HEK293T (cell line): ENCODE results near the gene SIX3.
A peak's percentile ranks its signal among the peaks of the same experiment; 100 is the strongest.

Source experiments
- CTCF ChIA-PET: fragments of 350-600 bp; formaldehyde crosslinking; extraction: SDS; loops from one replicate; lab custom pipeline; 2021; ENCODE audit warnings: antibody characterized with exemption, inconsistent platforms; lab: Yijun Ruan, JAX
- POLR2A ChIA-PET: fragments of 350-600 bp; formaldehyde crosslinking; extraction: SDS; loops from one replicate; lab custom pipeline; 2020; ENCODE audit warnings: antibody characterized with exemption, inconsistent platforms; lab: Yijun Ruan, JAX
- DNase-seq: peaks from one replicate; pipeline ENCODE4 v3.0.0; 2012; ENCODE audit warnings: mixed read lengths; ENCODE audit errors: extremely low spot score
- ARNT ChIP-seq: fragments of 450-650 bp; IDR thresholded peaks from 2 replicates; pipeline ENCODE4 v1.6.1; 2017; ENCODE audit warnings: mild to moderate bottlenecking
- BHLHE40 ChIP-seq: fragments of 450-650 bp; IDR thresholded peaks from 2 replicates; pipeline ENCODE4 v1.6.1; 2016; ENCODE audit warnings: mild to moderate bottlenecking, moderate library complexity, borderline replicate concordance
- CTBP1 ChIP-seq: fragments of 450-650 bp; IDR thresholded peaks from 2 replicates; pipeline ENCODE4 v1.6.1; 2016; ENCODE audit warnings: borderline replicate concordance
- ELF4 ChIP-seq: fragments of 450-650 bp; IDR thresholded peaks from 2 replicates; pipeline ENCODE4 v1.6.1; 2017; ENCODE audit warnings: antibody characterized with exemption
- FOXA1 ChIP-seq: fragments of 450-650 bp; IDR thresholded peaks from 2 replicates; pipeline ENCODE4 v1.6.1; 2016; ENCODE audit warnings: mild to moderate bottlenecking
- FOXK2 ChIP-seq: fragments of 450-650 bp; IDR thresholded peaks from 2 replicates; pipeline ENCODE4 v1.6.1; 2016; ENCODE audit warnings: mild to moderate bottlenecking
- FOXM1 ChIP-seq: fragments of 450-650 bp; IDR thresholded peaks from 2 replicates; pipeline ENCODE4 v1.6.1; 2017; ENCODE audit warnings: mild to moderate bottlenecking, borderline replicate concordance
- HDGF ChIP-seq: fragments of 450-650 bp; IDR thresholded peaks from 2 replicates; pipeline ENCODE4 v1.6.1; 2017; ENCODE audit warnings: antibody characterized with exemption, borderline replicate concordance
- L3MBTL2 ChIP-seq: fragments of 450-650 bp; conservative IDR thresholded peaks from 2 replicates; pipeline ENCODE4 v1.6.1; 2016; ENCODE audit warnings: mild to moderate bottlenecking
- LEF1 ChIP-seq: fragments of 450-650 bp; IDR thresholded peaks from 2 replicates; pipeline ENCODE4 v1.6.1; 2017; ENCODE audit warnings: mild to moderate bottlenecking, borderline replicate concordance
- NFRKB ChIP-seq: fragments of 450-650 bp; IDR thresholded peaks from 2 replicates; pipeline ENCODE4 v1.6.1; 2016; ENCODE audit warnings: mild to moderate bottlenecking, moderate library complexity
- SP1 ChIP-seq: fragments of 450-650 bp; IDR thresholded peaks from 2 replicates; pipeline ENCODE4 v1.6.1; 2017
- SUZ12 ChIP-seq: fragments of 450-650 bp; IDR thresholded peaks from 2 replicates; pipeline ENCODE4 v1.6.1; 2016; ENCODE audit warnings: mild to moderate bottlenecking
- TARDBP ChIP-seq: fragments of 450-650 bp; IDR thresholded peaks from 2 replicates; pipeline ENCODE4 v1.6.1; 2016
- ZNF384 ChIP-seq: fragments of 450-650 bp; IDR thresholded peaks from 2 replicates; pipeline ENCODE4 v1.6.1; 2016
- TF ChIP-seq, protein P1 (sequence below): fragments of 450-650 bp; IDR thresholded peaks from 2 replicates; pipeline ENCODE4 v1.6.1; 2016

Gene SIX3

DNA sequence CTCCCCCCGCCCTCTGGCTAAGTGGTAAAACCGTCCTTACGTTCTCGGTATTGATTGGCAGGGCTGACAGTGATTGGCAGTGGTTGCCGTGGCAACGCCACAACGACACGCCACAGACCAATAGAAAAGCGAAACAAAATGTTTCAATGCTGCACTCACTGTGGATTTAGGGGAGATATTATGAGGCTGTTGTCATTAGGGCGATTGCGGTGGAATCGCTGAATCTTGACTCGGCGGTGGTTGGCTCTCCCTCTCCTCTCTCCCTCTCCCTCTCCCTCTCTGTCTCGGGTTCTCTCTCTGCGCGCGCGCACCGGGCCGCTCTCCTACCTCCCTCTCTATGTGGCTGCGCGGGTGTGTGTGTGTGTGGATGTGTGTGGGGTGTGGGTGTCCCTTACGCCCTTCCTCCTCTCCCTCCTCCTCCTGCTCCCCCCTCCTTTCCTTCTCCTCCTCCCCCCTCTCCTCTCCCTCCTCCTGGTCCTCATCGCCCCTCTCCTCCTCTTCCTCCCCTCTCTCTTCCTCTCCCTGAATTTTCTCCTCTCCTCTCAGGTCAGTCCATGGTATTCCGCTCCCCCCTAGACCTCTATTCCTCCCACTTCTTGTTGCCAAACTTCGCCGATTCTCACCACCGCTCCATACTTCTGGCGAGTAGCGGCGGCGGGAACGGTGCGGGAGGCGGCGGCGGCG lies at the start of gene SIX3:
Gene SIX3 (plus strand): TSS at position 152 of the 684 bp plus-strand sequence. CDS start 403 bp downstream, at position 555.
- ChIA-PET POLR2A (no interaction called here), CTCF (no interaction called here)
- no peak for DNase-seq
- TF ChIP-seq CTBP1: no peak
- no peak for TF ChIP-seq L3MBTL2
- no peak for TF ChIP-seq LEF1
- TF ChIP-seq, protein P1, sequence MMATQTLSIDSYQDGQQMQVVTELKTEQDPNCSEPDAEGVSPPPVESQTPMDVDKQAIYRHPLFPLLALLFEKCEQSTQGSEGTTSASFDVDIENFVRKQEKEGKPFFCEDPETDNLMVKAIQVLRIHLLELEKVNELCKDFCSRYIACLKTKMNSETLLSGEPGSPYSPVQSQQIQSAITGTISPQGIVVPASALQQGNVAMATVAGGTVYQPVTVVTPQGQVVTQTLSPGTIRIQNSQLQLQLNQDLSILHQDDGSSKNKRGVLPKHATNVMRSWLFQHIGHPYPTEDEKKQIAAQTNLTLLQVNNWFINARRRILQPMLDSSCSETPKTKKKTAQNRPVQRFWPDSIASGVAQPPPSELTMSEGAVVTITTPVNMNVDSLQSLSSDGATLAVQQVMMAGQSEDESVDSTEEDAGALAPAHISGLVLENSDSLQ: peak; percentile 78

DNA sequence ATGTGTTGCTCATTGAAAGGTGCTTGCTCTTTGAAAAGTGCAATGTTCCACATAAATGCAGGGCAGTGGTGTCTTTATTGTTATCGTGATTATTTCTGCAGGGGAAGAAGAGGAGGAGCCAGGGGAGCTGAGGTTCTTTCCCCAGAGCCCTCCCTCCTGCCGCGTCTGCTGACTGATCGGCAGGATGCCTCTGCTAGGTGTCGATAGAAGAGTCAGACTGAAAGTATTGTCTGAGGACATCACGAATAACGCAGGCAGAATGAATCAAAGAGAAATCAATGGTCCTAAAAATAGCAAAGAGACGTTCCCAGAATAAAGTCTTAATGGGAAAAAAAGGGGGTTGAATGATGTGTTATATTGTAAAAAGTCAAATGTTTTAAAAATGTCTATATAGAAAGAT lies 47.4 kb upstream of the SIX3 start:
- POLR2A ChIA-PET: no interaction called here
- CTCF ChIA-PET: no interaction called here
- no peak for TF ChIP-seq SP1
- TF ChIP-seq ZNF384: no peak
- TF ChIP-seq SUZ12: no peak
- TF ChIP-seq LEF1: no peak
- DNase-seq: no peak

DNA sequence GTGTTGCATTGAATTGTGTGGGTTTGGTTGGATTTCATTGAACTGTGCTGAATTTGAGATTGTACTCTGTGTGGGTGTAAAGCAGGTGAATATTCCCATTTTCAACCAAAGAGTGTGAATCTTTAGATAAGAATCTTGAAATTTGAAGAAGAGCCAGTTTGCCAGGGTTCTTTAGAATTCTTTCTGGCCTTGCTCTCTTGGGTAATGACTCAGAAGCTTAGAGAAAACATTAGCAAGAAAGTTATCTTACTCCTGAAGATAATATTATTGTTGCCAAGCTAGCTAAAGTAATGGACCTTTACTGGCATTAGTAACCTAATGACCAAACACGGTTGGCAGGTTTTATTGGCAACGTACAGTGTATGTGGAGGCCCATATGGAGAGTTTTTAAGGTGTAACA lies 46.4 kb upstream of the SIX3 start:
- ChIA-PET POLR2A (no interaction called here), CTCF (no interaction called here)
- no peak for DNase-seq
- TF ChIP-seq ELF4 (no peak), L3MBTL2 (no peak), SUZ12 (no peak), LEF1 (no peak)

DNA sequence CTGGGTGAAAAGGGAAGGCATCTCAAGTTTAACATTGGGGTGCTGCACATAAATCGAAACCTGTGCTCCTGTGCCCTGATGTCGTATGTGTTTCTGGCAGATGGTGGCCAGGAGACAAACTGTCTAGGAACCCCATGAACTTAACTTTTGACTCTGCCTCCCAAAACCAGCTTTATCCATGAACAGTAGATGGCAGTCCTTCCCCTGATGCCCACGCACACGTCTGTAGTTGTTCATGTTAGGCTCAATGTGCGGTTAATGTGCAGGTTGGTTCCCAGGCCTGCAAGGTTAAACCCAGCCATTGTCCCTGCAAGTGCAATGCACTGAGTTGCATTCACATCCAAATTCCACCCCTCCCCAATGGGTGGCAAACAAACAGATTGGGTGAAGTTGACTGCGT lies 44.1 kb upstream of the SIX3 start:
- DNase-seq: no peak
- TF ChIP-seq FOXK2: no peak
- no peak for TF ChIP-seq FOXA1
- TF ChIP-seq HDGF: no peak
- ChIA-PET CTCF (interaction anchor here (0.9 kb wide), 1 partner anchor 8 kb away, joined by 5 read pairs; no protein-coding TSS in a partner anchor), POLR2A (no interaction called here)

DNA sequence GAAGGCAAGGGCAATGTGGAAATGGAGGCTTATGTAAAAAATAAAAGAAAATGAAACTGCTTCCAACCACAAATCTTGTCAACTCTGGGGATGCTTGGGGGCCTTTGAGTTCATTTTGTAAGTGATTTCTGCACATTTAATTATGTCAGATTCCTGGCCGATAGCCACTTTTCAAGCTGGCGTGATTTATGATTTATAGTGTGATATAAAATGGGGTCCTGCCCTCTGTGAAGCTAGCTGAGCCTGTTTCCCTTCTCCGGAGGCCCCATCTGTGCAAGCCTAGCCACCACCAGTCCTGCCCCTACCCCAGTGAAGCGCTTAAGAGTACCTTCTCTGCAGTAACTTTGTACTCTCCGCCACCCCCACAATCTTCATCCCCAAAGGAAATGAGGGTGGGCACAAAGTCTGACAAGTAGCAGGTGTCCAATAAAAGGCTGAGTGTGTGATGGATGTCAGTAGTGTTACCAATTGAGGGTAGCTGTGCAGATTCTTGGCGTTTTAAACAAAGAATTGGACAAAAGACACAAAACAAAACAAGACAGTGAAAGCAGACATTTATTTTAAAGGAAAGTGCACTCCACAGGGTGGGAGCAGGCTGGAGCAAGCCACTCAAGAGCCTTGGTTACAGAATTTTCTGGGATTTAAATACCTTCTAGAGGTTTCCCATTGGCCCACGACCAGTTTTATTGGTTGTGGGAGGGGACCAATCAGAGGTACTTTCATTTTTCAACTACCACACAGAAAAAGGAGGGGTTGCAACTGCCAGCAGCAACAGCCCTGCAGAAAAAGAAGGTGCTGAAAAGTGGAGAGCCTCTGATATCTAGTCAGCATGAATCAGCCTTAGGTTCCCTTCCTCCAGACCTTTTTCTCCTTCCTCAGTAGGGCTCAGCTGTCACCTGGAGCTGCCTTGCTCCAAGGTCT lies 39.0 kb upstream of the SIX3 start:
- DNase-seq: no peak
- ChIA-PET POLR2A (no interaction called here), CTCF (no interaction called here)

DNA sequence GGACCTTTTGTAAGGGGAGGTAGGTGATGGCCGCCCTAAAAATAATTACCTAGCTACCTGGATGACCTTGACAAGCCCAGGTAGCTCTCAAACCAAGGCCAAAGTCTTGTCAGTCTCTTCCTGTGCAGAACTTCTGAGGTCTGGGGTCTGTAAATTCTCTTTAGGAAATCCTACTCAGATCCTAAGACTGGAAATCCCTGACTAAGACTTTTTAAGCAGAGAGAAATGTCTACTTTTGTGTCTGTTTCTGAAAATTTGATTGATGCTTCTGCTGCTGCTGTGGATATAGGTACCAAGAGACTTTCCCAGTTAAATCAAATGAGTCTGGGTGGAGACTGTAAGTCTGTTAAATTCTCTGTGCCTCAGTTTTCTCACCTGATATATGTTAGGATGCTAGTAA lies 36.9 kb upstream of the SIX3 start:
- no peak for DNase-seq
- ChIA-PET POLR2A (no interaction called here), CTCF (no interaction called here)
- TF ChIP-seq ARNT (no peak), TARDBP (no peak), FOXK2 (no peak), LEF1 (no peak), SP1 (no peak), ELF4 (no peak), FOXA1 (no peak), BHLHE40 (no peak), FOXM1 (no peak), CTBP1 (no peak), HDGF (no peak), SUZ12 (no peak), L3MBTL2 (no peak), ZNF384 (no peak), NFRKB (no peak)
- TF ChIP-seq, protein P1: no peak

More for the DNA sequence above, 39.0 kb upstream of the SIX3 start:
- TF ChIP-seq ZNF384 (no peak), LEF1 (no peak)

DNA sequence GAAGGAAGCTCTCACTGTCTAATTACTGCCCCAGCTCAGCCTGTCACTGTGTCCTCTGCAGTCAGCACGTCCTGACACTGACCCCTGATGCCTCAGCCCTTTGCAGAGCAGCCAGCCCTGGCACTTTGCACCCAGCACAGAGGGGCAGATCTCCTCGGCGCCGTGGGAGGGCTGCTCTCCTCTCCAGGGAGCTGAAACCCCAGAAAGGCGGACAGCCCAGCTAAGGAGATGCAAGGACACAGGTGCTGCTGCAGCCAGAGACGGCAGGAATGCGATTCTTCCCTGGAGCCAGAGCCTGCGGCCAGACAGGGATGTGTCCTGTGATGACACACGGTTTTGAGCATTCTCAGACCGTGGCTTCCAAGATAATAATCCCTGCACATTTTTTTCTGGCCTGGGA lies 34.5 kb upstream of the SIX3 start:
- TF ChIP-seq, protein P1: no peak
- no peak for TF ChIP-seq CTBP1
- no peak for TF ChIP-seq FOXM1
- TF ChIP-seq SUZ12: no peak
- no peak for TF ChIP-seq SP1
- TF ChIP-seq NFRKB: no peak
- no peak for TF ChIP-seq TARDBP
- no peak for DNase-seq
- ChIA-PET CTCF (no interaction called here), POLR2A (no interaction called here)
